DND-41 (cell line): ENCODE results near the gene HSPA13.
A peak's percentile ranks its signal among the peaks of the same experiment; 100 is the strongest.

Experiments
- ATAC-seq: fragments of 200-7000 bp; cut with Tn5 transposase; 3 replicates; pipeline ENCODE4 v1.9.1; 2021; ENCODE audit warnings: low read depth; ENCODE audit not compliant: insufficient read depth
- DNase-seq: peaks from one replicate; pipeline ENCODE4 v3.0.0-alpha.2; 2020
- H2AFZ ChIP-seq: 2 replicates; pipeline ENCODE4 v1.6.0; 2012; ENCODE audit warnings: low read depth, low read length
- H3K27ac ChIP-seq: 2 replicates; pipeline ENCODE4 v1.5.1; 2012; ENCODE audit warnings: low read length, inconsistent platforms
- H3K27me3 ChIP-seq: fragments of 200-600 bp; sonication (generic); 2 replicates; pipeline ENCODE4 v1.6.0; 2012; ENCODE audit warnings: low read length, mild to moderate bottlenecking, inconsistent platforms; ENCODE audit not compliant: insufficient read depth, poor library complexity
- H3K36me3 ChIP-seq: 2 replicates; pipeline ENCODE4 v1.5.1; 2012; ENCODE audit warnings: low read length, inconsistent platforms; ENCODE audit not compliant: insufficient read depth
- H3K4me1 ChIP-seq: 2 replicates; pipeline ENCODE4 v1.5.1; 2012; ENCODE audit warnings: mild to moderate bottlenecking, low read length; ENCODE audit not compliant: insufficient read depth
- H3K4me2 ChIP-seq: 2 replicates; pipeline ENCODE4 v1.6.0; 2012; ENCODE audit warnings: mild to moderate bottlenecking, moderate library complexity, low read length, inconsistent platforms; ENCODE audit not compliant: insufficient read depth
- H3K4me3 ChIP-seq, 2 experiments: fragments of 200-600 bp in 1 of 2; shearing (Covaris generic) in 1 of 2; 2 replicates each; pipeline ENCODE4 v1.5.1; 2012 to 2016; ENCODE audit warnings: inconsistent platforms in 2 of 2, low read length in 2 of 2, mild to moderate bottlenecking in 2 of 2, low read depth in 1 of 2, moderate library complexity in 1 of 2
- H3K79me2 ChIP-seq: 2 replicates; pipeline ENCODE4 v1.6.0; 2012; ENCODE audit warnings: low read length, inconsistent platforms; ENCODE audit not compliant: insufficient read depth
- H3K9ac ChIP-seq: 2 replicates; pipeline ENCODE4 v1.6.0; 2012; ENCODE audit warnings: low read depth, mild to moderate bottlenecking, inconsistent platforms, low read length, moderate library complexity
- H3K9me3 ChIP-seq: 2 replicates; pipeline ENCODE4 v1.5.1; 2012; ENCODE audit warnings: low read length, moderate library complexity, mild to moderate bottlenecking, inconsistent platforms; ENCODE audit not compliant: insufficient read depth, severe bottlenecking
- H4K20me1 ChIP-seq: 2 replicates; pipeline ENCODE4 v1.6.0; 2012; ENCODE audit warnings: low read length; ENCODE audit not compliant: insufficient read depth
- EZH2 ChIP-seq: IDR thresholded peaks from 3 replicates; pipeline ENCODE4 v1.6.1; 2012; ENCODE audit warnings: borderline replicate concordance, low read depth, mild to moderate bottlenecking, moderate library complexity, low read length, inconsistent platforms; ENCODE audit not compliant: severe bottlenecking
- TF ChIP-seq, protein P1 (sequence below): IDR thresholded peaks from 2 replicates; pipeline ENCODE4 v1.5.1; 2012; ENCODE audit warnings: borderline replicate concordance, low read length, moderate library complexity, mild to moderate bottlenecking; ENCODE audit not compliant: poor library complexity, severe bottlenecking; ENCODE audit errors: extremely low read depth

Gene HSPA13

GRCh38 chr21:14405962-14406361, 23.0 kb upstream of the HSPA13 start:
- Histone ChIP-seq H3K4me1 (peaks cover 9% of the 10 kb centered on the region), H2AFZ (peak overlapping the region; percentile 56), H4K20me1 (no peaks in the 10 kb centered on the region), H3K36me3 (no peaks in the 10 kb centered on the region), H3K4me3 (no peak overlapping the region), H3K27me3 (no peaks in the 10 kb centered on the region), H3K9ac (no peak overlapping the region), H3K79me2 (no peaks in the 10 kb centered on the region), H3K9me3 (no peaks in the 10 kb centered on the region), H3K27ac (peak overlapping the region; percentile 23; the same call in 1 of the 2 replicates), H3K4me2 (no peak overlapping the region)
- no peak for DNase-seq
- no peak for TF ChIP-seq EZH2
- TF ChIP-seq, protein P1, sequence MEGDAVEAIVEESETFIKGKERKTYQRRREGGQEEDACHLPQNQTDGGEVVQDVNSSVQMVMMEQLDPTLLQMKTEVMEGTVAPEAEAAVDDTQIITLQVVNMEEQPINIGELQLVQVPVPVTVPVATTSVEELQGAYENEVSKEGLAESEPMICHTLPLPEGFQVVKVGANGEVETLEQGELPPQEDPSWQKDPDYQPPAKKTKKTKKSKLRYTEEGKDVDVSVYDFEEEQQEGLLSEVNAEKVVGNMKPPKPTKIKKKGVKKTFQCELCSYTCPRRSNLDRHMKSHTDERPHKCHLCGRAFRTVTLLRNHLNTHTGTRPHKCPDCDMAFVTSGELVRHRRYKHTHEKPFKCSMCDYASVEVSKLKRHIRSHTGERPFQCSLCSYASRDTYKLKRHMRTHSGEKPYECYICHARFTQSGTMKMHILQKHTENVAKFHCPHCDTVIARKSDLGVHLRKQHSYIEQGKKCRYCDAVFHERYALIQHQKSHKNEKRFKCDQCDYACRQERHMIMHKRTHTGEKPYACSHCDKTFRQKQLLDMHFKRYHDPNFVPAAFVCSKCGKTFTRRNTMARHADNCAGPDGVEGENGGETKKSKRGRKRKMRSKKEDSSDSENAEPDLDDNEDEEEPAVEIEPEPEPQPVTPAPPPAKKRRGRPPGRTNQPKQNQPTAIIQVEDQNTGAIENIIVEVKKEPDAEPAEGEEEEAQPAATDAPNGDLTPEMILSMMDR: no peak
- ATAC-seq: peak; percentile 44; the same call in 1 of the 3 replicates

GRCh38 chr21:14405225-14405624, 22.3 kb upstream of the HSPA13 start:
- no peak overlapping the region for H3K4me2 ChIP-seq
- TF ChIP-seq EZH2: no peak
- TF ChIP-seq, protein P1: no peak
- H3K36me3 ChIP-seq: no peaks in the 10 kb centered on the region
- ATAC-seq: peak; percentile 30; the same call in 1 of the 3 replicates
- H2AFZ ChIP-seq: peak overlapping the region; percentile 40; the same call in 1 of the 2 replicates
- H3K79me2 ChIP-seq: no peaks in the 10 kb centered on the region
- H4K20me1 ChIP-seq: no peaks in the 10 kb centered on the region
- H3K9ac ChIP-seq: no peak overlapping the region
- no peak overlapping the region for H3K27ac ChIP-seq
- no peak for DNase-seq
- H3K27me3 ChIP-seq: no peaks in the 10 kb centered on the region
- no peaks in the 10 kb centered on the region for H3K9me3 ChIP-seq
- no peak overlapping the region for H3K4me3 ChIP-seq
- peaks cover 9% of the 10 kb centered on the region for H3K4me1 ChIP-seq

- Histone ChIP-seq H3K79me2 (no peaks in the 10 kb centered on the region), H3K27me3 (no peaks in the 10 kb centered on the region), H3K4me3 (no peak overlapping the region), H4K20me1 (no peaks in the 10 kb centered on the region), H2AFZ (no peak overlapping the region), H3K9me3 (no peaks in the 10 kb centered on the region), H3K36me3 (no peaks in the 10 kb centered on the region), H3K4me2 (no peak overlapping the region), H3K27ac (no peak overlapping the region), H3K9ac (no peak overlapping the region), H3K4me1 (peaks cover 9% of the 10 kb centered on the region)
- TF ChIP-seq EZH2: no peak
- TF ChIP-seq, protein P1: peak; percentile 81
- ATAC-seq (peak; percentile 88), DNase-seq (peak; percentile 20)
These were observed 20.9 kb upstream of the HSPA13 start for GRCh38 chr21:14403681-14404318.
